ENCODE data around the gene KLK7.

KLK7 gene

GRCh38 chr19:50932690-50933083 lies 51.0 kb downstream of the KLK7 start:
- no peak overlapping the region for H3K4me3 ChIP-seq (ENCODE audit: low read depth, low read length)
- H3K79me2 ChIP-seq = no peaks in the 10 kb centered on the region
- H3K27ac ChIP-seq = no peak overlapping the region
- H3K4me1 ChIP-seq = no peaks in the 10 kb centered on the region
- H3K9ac ChIP-seq = no peak overlapping the region
- H2AFZ ChIP-seq = no peak overlapping the region
- TF ChIP-seq CTCF (IDR thresholded peaks at IDR 0.05) = no peak
- no peak overlapping the region for H3K4me2 ChIP-seq (ENCODE audit: low read length)
- no peaks in the 10 kb centered on the region for H3K36me3 ChIP-seq (ENCODE audit: control insufficient read depth, insufficient read depth, low read length)
- H3K27me3 ChIP-seq (ENCODE audit: control insufficient read depth, insufficient read depth, low read length) = no peaks in the 10 kb centered on the region
- no peaks in the 10 kb centered on the region for H3K9me3 ChIP-seq (ENCODE audit: control insufficient read depth, low read length)

- H3K4me3 ChIP-seq (ENCODE audit: low read depth, low read length) = no peak overlapping the region
- H3K4me2 ChIP-seq (ENCODE audit: low read length) = no peak overlapping the region
- TF ChIP-seq CTCF (IDR thresholded peaks at IDR 0.05) = no peak
- H2AFZ ChIP-seq = no peak overlapping the region
- no peak overlapping the region for H3K27ac ChIP-seq
- no peaks in the 10 kb centered on the region for H3K9me3 ChIP-seq (ENCODE audit: control insufficient read depth, low read length)
- no peak overlapping the region for H3K9ac ChIP-seq
- H3K36me3 ChIP-seq (ENCODE audit: control insufficient read depth, insufficient read depth, low read length) = no peaks in the 10 kb centered on the region
- no peaks in the 10 kb centered on the region for H3K4me1 ChIP-seq
- H3K79me2 ChIP-seq = no peaks in the 10 kb centered on the region
- no peaks in the 10 kb centered on the region for H3K27me3 ChIP-seq (ENCODE audit: control insufficient read depth, insufficient read depth, low read length)
These were observed 51.6 kb downstream of the KLK7 start for GRCh38 chr19:50932018-50932689.

GRCh38 chr19:50931023-50931422 lies 52.7 kb downstream of the KLK7 start:
- Histone ChIP-seq H3K4me3 (ENCODE audit: low read depth, low read length) (no peak overlapping the region), H3K27ac (no peak overlapping the region), H3K36me3 (ENCODE audit: control insufficient read depth, insufficient read depth, low read length) (no peaks in the 10 kb centered on the region), H3K27me3 (ENCODE audit: control insufficient read depth, insufficient read depth, low read length) (no peaks in the 10 kb centered on the region), H3K4me1 (no peaks in the 10 kb centered on the region), H3K79me2 (no peaks in the 10 kb centered on the region), H3K4me2 (ENCODE audit: low read length) (no peak overlapping the region), H3K9me3 (ENCODE audit: control insufficient read depth, low read length) (no peaks in the 10 kb centered on the region), H2AFZ (no peak overlapping the region), H3K9ac (no peak overlapping the region)
- no peak for TF ChIP-seq CTCF (IDR thresholded peaks at IDR 0.05)

GRCh38 chr19:50928831-50929230 lies 54.9 kb downstream of the KLK7 start:
- TF ChIP-seq CTCF (IDR thresholded peaks at IDR 0.05) = no peak

More at GRCh38 chr19:50928831-50929230, 54.9 kb downstream of the KLK7 start:
- H3K79me2 ChIP-seq = no peaks in the 10 kb centered on the region
- no peak overlapping the region for H2AFZ ChIP-seq
- H3K9ac ChIP-seq = no peak overlapping the region
- no peaks in the 10 kb centered on the region for H3K9me3 ChIP-seq (ENCODE audit: control insufficient read depth, low read length)
- no peak overlapping the region for H3K27ac ChIP-seq
- H3K27me3 ChIP-seq (ENCODE audit: control insufficient read depth, insufficient read depth, low read length) = no peaks in the 10 kb centered on the region
- H3K4me3 ChIP-seq (ENCODE audit: low read depth, low read length) = no peak overlapping the region
- no peaks in the 10 kb centered on the region for H3K4me1 ChIP-seq
- H3K36me3 ChIP-seq (ENCODE audit: control insufficient read depth, insufficient read depth, low read length) = no peaks in the 10 kb centered on the region
- no peak overlapping the region for H3K4me2 ChIP-seq (ENCODE audit: low read length)

Measured in parathyroid adenoma (tissue), 2 donors.